H1 (cell line): ENCODE data around the gene GNLY. TPM values are rescaled to one million over a fixed set of nuclear protein-coding genes. Genes with fewer than 3 reads are reported as not detected.

ENCODE experiments used
- CTCF ChIA-PET: fragments of 300-600 bp; sonication (Branson Sonifier 250); formaldehyde crosslinking; loops from one replicate; lab custom pipeline; 2021; ENCODE audit not compliant: partially characterized antibody; lab: Charles Lee
- POLR2A ChIA-PET: fragments of 300-600 bp; sonication (Branson Sonifier 250); formaldehyde crosslinking; loops from one replicate; lab custom pipeline; 2021; ENCODE audit warnings: inconsistent platforms; ENCODE audit not compliant: partially characterized antibody; lab: Charles Lee
- DNase-seq, 2 experiments: peaks; one replicate each; pipeline versions ENCODE4 v3.0.0 to v3.0.0-alpha.2; 2010 to 2022; ENCODE audit warnings: low spot score in 2 of 2, low read depth in 1 of 2, mixed read lengths in 1 of 2
- FAIRE-seq: peaks from 2 replicates; lab custom pipeline; 2011; peaks lifted over from hg19 to GRCh38; lab: Jason Lieb, UNC
- H2AFZ ChIP-seq: 2 replicates; pipeline ENCODE4 v1.8.1; 2012; ENCODE audit warnings: low read length, inconsistent platforms
- H2AK5ac ChIP-seq: 2 replicates; pipeline ENCODE4 v1.6.1; 2013; ENCODE audit warnings: low read depth, low read length
- H2BK120ac ChIP-seq: replicated peaks from 2 replicates; pipeline ENCODE3; 2013; ENCODE audit warnings: low read depth, low read length, inconsistent platforms
- H2BK12ac ChIP-seq: 2 replicates; pipeline ENCODE4 v1.6.1; 2013; ENCODE audit warnings: low read depth, low read length
- H2BK15ac ChIP-seq: 2 replicates; pipeline ENCODE4 v1.6.1; 2013; ENCODE audit warnings: low read length
- H2BK20ac ChIP-seq: 2 replicates; pipeline ENCODE4 v1.6.1; 2013; ENCODE audit warnings: low read length
- H2BK5ac ChIP-seq: 2 replicates; pipeline ENCODE4 v1.6.1; 2013; ENCODE audit warnings: low read depth, low read length
- H3K14ac ChIP-seq: 2 replicates; pipeline ENCODE4 v1.6.1; 2013; ENCODE audit warnings: inconsistent platforms; ENCODE audit not compliant: insufficient read length
- H3K18ac ChIP-seq: 2 replicates; pipeline ENCODE4 v1.6.1; 2013; ENCODE audit warnings: low read length; ENCODE audit errors: extremely low read depth
- H3K23ac ChIP-seq: 2 replicates; pipeline ENCODE4 v1.6.1; 2013; ENCODE audit warnings: inconsistent platforms; ENCODE audit not compliant: insufficient read length
- H3K23me2 ChIP-seq: 2 replicates; pipeline ENCODE4 v1.6.1; 2013; ENCODE audit warnings: low read depth, low read length
- H3K27ac ChIP-seq: 2 replicates; pipeline ENCODE4 v1.6.1; 2011; ENCODE audit warnings: low read depth, low read length, inconsistent platforms
- H3K27me3 ChIP-seq, 4 experiments: replicated peaks in 1 of 4; 1 replicate in 1 of 4; 2 replicates in 3 of 4; pipeline versions ENCODE4 v1.6.1 to v1.8.1; 2011 to 2013; ENCODE audit warnings: low read length in 3 of 4, mild to moderate bottlenecking in 3 of 4, inconsistent platforms in 2 of 4, mixed read lengths in 2 of 4, moderate library complexity in 1 of 4; ENCODE audit not compliant: control insufficient read depth in 3 of 4, insufficient read depth in 3 of 4; ENCODE audit errors: extremely low read depth in 1 of 4
- H3K36me3 ChIP-seq, 4 experiments: 2 replicates each; pipeline versions ENCODE4 v1.6.1 to v1.8.1; 2011 to 2013; ENCODE audit warnings: mild to moderate bottlenecking in 4 of 4, low read length in 3 of 4, moderate library complexity in 2 of 4, control low read depth in 1 of 4, inconsistent platforms in 1 of 4; ENCODE audit not compliant: insufficient read depth in 4 of 4, control insufficient read depth in 2 of 4
- H3K4ac ChIP-seq: replicated peaks from 2 replicates; pipeline ENCODE3; 2013; ENCODE audit warnings: low read length, low read depth, mixed read lengths, inconsistent platforms; ENCODE audit not compliant: insufficient read length
- H3K4me1 ChIP-seq, 4 experiments: replicated peaks in 1 of 4; 1 replicate in 1 of 4; 2 replicates in 3 of 4; pipeline versions ENCODE4 v1.6.1 to v1.8.1; 2011 to 2013; ENCODE audit warnings: low read length in 3 of 4, inconsistent platforms in 2 of 4, mixed read lengths in 1 of 4; ENCODE audit not compliant: insufficient read depth in 4 of 4, control insufficient read depth in 3 of 4
- H3K4me2 ChIP-seq, 2 experiments: 2 replicates each; pipeline versions ENCODE4 v1.6.1 to v1.8.1; 2011 to 2013; ENCODE audit warnings: low read depth in 2 of 2, low read length in 2 of 2, control low read depth in 1 of 2, inconsistent platforms in 1 of 2, mild to moderate bottlenecking in 1 of 2; ENCODE audit not compliant: insufficient read depth in 1 of 2
- H3K4me3 ChIP-seq, 4 experiments: fragments of 200-600, 300-600 bp in 1 of 4; sonication (generic), shearing (Covaris generic), sonication (Bioruptor Twin) in 1 of 4; 2 replicates each; pipeline versions ENCODE4 v1.5.1 to v1.8.1; 2011 to 2016; ENCODE audit warnings: low read length in 4 of 4, low read depth in 3 of 4, control low read depth in 2 of 4, inconsistent platforms in 2 of 4, mild to moderate bottlenecking in 2 of 4, mixed read lengths in 1 of 4, moderate library complexity in 1 of 4; ENCODE audit not compliant: insufficient read depth in 2 of 4; ENCODE audit errors: extremely low read depth in 1 of 4
- H3K56ac ChIP-seq: replicated peaks from 2 replicates; pipeline ENCODE3; 2013; ENCODE audit warnings: low read depth, mild to moderate bottlenecking, mixed read lengths, low read length, inconsistent platforms; ENCODE audit not compliant: insufficient read length
- H3K79me1 ChIP-seq: 2 replicates; pipeline ENCODE4 v1.6.1; 2013; ENCODE audit warnings: low read depth, low read length, control low read depth
- H3K79me2 ChIP-seq, 2 experiments: 2 replicates each; pipeline versions ENCODE4 v1.6.1 to v1.8.1; 2012 to 2013; ENCODE audit warnings: low read length in 2 of 2, mild to moderate bottlenecking in 2 of 2, inconsistent platforms in 1 of 2; ENCODE audit not compliant: insufficient read depth in 2 of 2, control insufficient read depth in 1 of 2
- H3K9ac ChIP-seq, 4 experiments: replicated peaks in 1 of 4; 1 replicate in 1 of 4; 2 replicates in 3 of 4; pipeline versions ENCODE4 v1.6.1 to v1.8.1; 2011 to 2013; ENCODE audit warnings: low read depth in 3 of 4, low read length in 3 of 4, control low read depth in 2 of 4, mild to moderate bottlenecking in 2 of 4, moderate library complexity in 2 of 4, inconsistent platforms in 1 of 4; ENCODE audit errors: extremely low read depth in 1 of 4
- H3K9me3 ChIP-seq, 2 experiments: 2 replicates each; pipeline versions ENCODE4 v1.6.1 to v1.8.1; 2012 to 2013; ENCODE audit warnings: mild to moderate bottlenecking in 2 of 2, moderate library complexity in 2 of 2, control low read depth in 1 of 2, inconsistent platforms in 1 of 2, low read depth in 1 of 2, low read length in 1 of 2, mixed read lengths in 1 of 2; ENCODE audit not compliant: insufficient read depth in 2 of 2
- H4K20me1 ChIP-seq, 2 experiments: replicated peaks in 1 of 2; 2 replicates each; pipeline versions ENCODE3 to v1.8.1; 2011 to 2013; ENCODE audit warnings: inconsistent platforms in 2 of 2, low read length in 2 of 2, mild to moderate bottlenecking in 1 of 2; ENCODE audit not compliant: insufficient read depth in 2 of 2, control insufficient read depth in 1 of 2
- H4K5ac ChIP-seq: 2 replicates; pipeline ENCODE4 v1.6.1; 2013; ENCODE audit warnings: low read length, low read depth, mixed read lengths, inconsistent platforms; ENCODE audit not compliant: insufficient read length
- H4K8ac ChIP-seq: 2 replicates; pipeline ENCODE4 v1.8.0; 2013; ENCODE audit warnings: mild to moderate bottlenecking, moderate library complexity, low read length, inconsistent platforms; ENCODE audit not compliant: insufficient read depth; ENCODE audit errors: extremely low read depth
- H4K91ac ChIP-seq: replicated peaks from 2 replicates; pipeline ENCODE3; 2013; ENCODE audit warnings: low read length, mixed read lengths, inconsistent platforms; ENCODE audit not compliant: insufficient read length
- EGR1 ChIP-seq: IDR thresholded peaks from 2 replicates; pipeline ENCODE4 v1.6.1; 2011; ENCODE audit warnings: low read depth, low read length, borderline replicate concordance
- KDM1A ChIP-seq: fragments of 200-600, 300-600 bp; sonication (generic); IDR thresholded peaks from 2 replicates; pipeline ENCODE4 v1.7.1; 2016; ENCODE audit warnings: mild to moderate bottlenecking, low read length, borderline replicate concordance
- KDM5A ChIP-seq: fragments of 200-600 bp; IDR thresholded peaks from 2 replicates; pipeline ENCODE4 v1.7.1; 2012; ENCODE audit warnings: mild to moderate bottlenecking, low read length, inconsistent platforms, mixed read lengths
- POU5F1 ChIP-seq: IDR thresholded peaks from 2 replicates; pipeline ENCODE4 v1.6.1; 2011; ENCODE audit warnings: low read depth, mild to moderate bottlenecking, low read length, moderate library complexity
- RXRA ChIP-seq: IDR thresholded peaks from 2 replicates; pipeline ENCODE4 v1.6.1; 2011; ENCODE audit warnings: low read depth, mild to moderate bottlenecking, low read length, moderate library complexity; ENCODE audit not compliant: insufficient read depth
- TBP ChIP-seq: IDR thresholded peaks from 2 replicates; pipeline ENCODE4 v1.6.1; 2011; ENCODE audit warnings: low read depth, low read length, improper control_type of control experiment
- WGBS, 2 experiments: shearing (Covaris generic) in 1 of 2; methylation state at CpG; one replicate each; pipeline versions ENCODE4 v1.1.6 to v1.1.7; 2013 to 2015; ENCODE audit warnings: low lambda C conversion rate in 2 of 2, mixed read lengths in 2 of 2, inconsistent platforms in 1 of 2, low coverage in 1 of 2, missing lambda C conversion rate in 1 of 2; ENCODE audit not compliant: insufficient replicate concordance in 2 of 2, insufficient coverage in 1 of 2, insufficient read length in 1 of 2; ENCODE audit errors: extremely low coverage in 1 of 2, missing lambda C conversion rate in 1 of 2; 5-methylcytosine and 5-hydroxymethylcytosine counted together
- polyA plus RNA-seq, 7 experiments: library from polyadenylated mRNA; depleted of rRNA in 3 of 7; stranded (reverse) in 5 of 7; unstranded in 2 of 7; fragments of >200 nt in 5 of 7; fragments of 200-250 nt in 2 of 7; gene quantifications; 1 replicate in 5 of 7; 2 replicates in 1 of 7; 4 replicates in 1 of 7; pipeline versions ENCODE4 v1.2.1 to v1.2.3, GENCODE V29; 2011 to 2013; ENCODE audit warnings: missing spikeins in 2 of 7, mixed read lengths in 2 of 7
- total RNA-seq: library from RNA; stranded (reverse); fragmentation: NEBNext Ultra II Directional; extraction: Animal tissue kit (Norgen Biotek cat#: 25700); gene quantifications from 2 replicates; pipeline ENCODE4 v1.2.1, GENCODE V29; 2021

GNLY gene
- total and polyA plus RNA-seq, 2 of the 8 experiments (the other 6 are each of a cell fraction or from before 2014, with no cell fraction given), result 0.03 TPM; not detected in 1

- Histone ChIP-seq H3K4me1 (peaks cover 0 to 3% (median 0%) of the 10 kb centered on the region in 4 experiments; a peak in 1 of 7 replicates), H2BK12ac (no peak overlapping the region), H4K8ac (no peak overlapping the region; the same call in 1 of the 2 replicates), H2BK5ac (no peak overlapping the region), H3K36me3 (peaks cover 0 to 2% (median 1%) of the 10 kb centered on the region in 4 experiments; a peak in 1 of 8 replicates), H3K56ac (no peak overlapping the region), H3K9ac (no peak overlapping the region), H3K9me3 (no peaks in the 10 kb centered on the region), H3K27me3 (no peaks in the 10 kb centered on the region), H2AFZ (no peak overlapping the region), H2BK15ac (no peak overlapping the region), H3K14ac (no peak overlapping the region), H2BK20ac (no peak overlapping the region), H4K91ac (no peak overlapping the region), H4K5ac (no peak overlapping the region), H3K79me1 (no peaks in the 10 kb centered on the region; the same call in 1 of the 2 replicates), H3K4me3 (no peak overlapping the region), H4K20me1 (peaks cover 2 to 3% of the 10 kb centered on the region in 2 experiments), H3K23me2 (peaks cover 4% of the 10 kb centered on the region; the same call in 1 of the 2 replicates), H2AK5ac (no peak overlapping the region), H3K79me2 (no peaks in the 10 kb centered on the region), H3K18ac (no peak overlapping the region), H3K23ac (no peak overlapping the region), H3K27ac (no peak overlapping the region), H3K4ac (no peak overlapping the region), H2BK120ac (no peak overlapping the region), H3K4me2 (no peak overlapping the region)
- FAIRE-seq (no peak), DNase-seq (no peak)
- ChIA-PET CTCF (interaction anchor here (0.6 to 5.8 kb wide), 11 partner anchors 12 to 57 kb away, joined by 3 to 38 read pairs (median 3); no protein-coding TSS in a partner anchor), POLR2A (interaction anchor here (0.9 to 2.6 kb wide), 3 partner anchors 12 to 151 kb away, joined by 3 to 9 read pairs (median 4); no protein-coding TSS in a partner anchor)
- TF ChIP-seq RXRA (no peak), POU5F1 (no peak), KDM5A (no peak), TBP (no peak), KDM1A (no peak), EGR1 (no peak)
- WGBS, 2 experiments, result 87% methylated on average over 6 of the region's 14 CpGs; no CpG with 5 or more reads in 1 of the 2 experiments
These were observed 32.9 kb upstream of the GNLY start for GRCh38 chr2:85661139-85661858.
